ENCODE measurements around the gene LILRB3.

LILRB3 gene

GRCh38 chr19:54257116-54257480 lies 34.3 kb upstream of the LILRB3 start, which contains the start of gene LILRB5:
TSS of gene LILRB5 (minus strand) at chr19:54257273. CDS start at chr19:54257193, 80 bp downstream.
- H3K9ac ChIP-seq (ENCODE audit: low read length), result no peak within 1 kb of the TSS
- WGBS (ENCODE audit: extremely low coverage, insufficient coverage, insufficient read length), result no CpG with 5 or more reads among the region's 9 CpGs
- no peaks in the 10 kb centered on the region for H3K9me3 ChIP-seq (ENCODE audit: insufficient read depth, low read depth, low read length)
- H3K4ac ChIP-seq (ENCODE audit: low read depth, low read length), result no peak within 1 kb of the TSS
- no peak within 1 kb of the TSS for H3K14ac ChIP-seq (ENCODE audit: low read length)
- peaks cover 0 to 8% of the 10 kb centered on the region in 2 experiments for H3K4me1 ChIP-seq (ENCODE audit: control insufficient read depth in 1 of 2, insufficient read depth in 2 of 2, low read length in 2 of 2)
- H4K12ac ChIP-seq (ENCODE audit: low read depth, low read length), result no peak within 1 kb of the TSS
- DNase-seq, result no peak
- H2AK5ac ChIP-seq (ENCODE audit: low read length), result no peak within 1 kb of the TSS
- no peaks in the 10 kb centered on the region for H3K36me3 ChIP-seq (ENCODE audit: control insufficient read depth in 1 of 2, insufficient read depth in 2 of 2, low read length in 2 of 2)
- H4K91ac ChIP-seq (ENCODE audit: low read depth, low read length), result no peak within 1 kb of the TSS
- no peak within 1 kb of the TSS for H3K27ac ChIP-seq (ENCODE audit: low read depth, low read length)
- no peak within 1 kb of the TSS for H3K4me2 ChIP-seq (ENCODE audit: low read length)
- no peak within 1 kb of the TSS for H3K4me3 ChIP-seq (ENCODE audit: low read depth, low read length)
- H2BK5ac ChIP-seq (ENCODE audit: low read depth, low read length, poor library complexity), result no peak within 1 kb of the TSS
- H2BK12ac ChIP-seq (ENCODE audit: low read length), result no peak within 1 kb of the TSS
- H2BK120ac ChIP-seq (ENCODE audit: insufficient read depth, low read length, poor library complexity), result no peak within 1 kb of the TSS
- H3K18ac ChIP-seq (ENCODE audit: low read length), result no peak within 1 kb of the TSS
- H4K8ac ChIP-seq (ENCODE audit: low read depth, low read length), result no peak within 1 kb of the TSS
- peaks cover 3% of the 10 kb centered on the region for H3K27me3 ChIP-seq (ENCODE audit: insufficient read depth, low read length)
- no peak within 1 kb of the TSS for H2AFZ ChIP-seq (ENCODE audit: insufficient read depth, low read length, poor library complexity)
- no peaks in the 10 kb centered on the region for H3K79me2 ChIP-seq (ENCODE audit: control insufficient read depth, insufficient read depth, low read length, poor library complexity)
- no peaks in the 10 kb centered on the region for H3K79me1 ChIP-seq (ENCODE audit: low read length)
- H3K23ac ChIP-seq (ENCODE audit: low read length), result no peak within 1 kb of the TSS

- Histone ChIP-seq H3K9me3 (ENCODE audit: insufficient read depth, low read depth, low read length) (no peaks in the 10 kb centered on the region), H4K8ac (ENCODE audit: low read depth, low read length) (no peak overlapping the region)
These were observed 33.7 kb upstream of the LILRB3 start for GRCh38 chr19:54256250-54257115.

GRCh38 chr19:54255105-54255775 lies 32.4 kb upstream of the LILRB3 start:
- Histone ChIP-seq H3K4me3 (ENCODE audit: low read depth, low read length) (no peak overlapping the region), H3K79me2 (ENCODE audit: control insufficient read depth, insufficient read depth, low read length, poor library complexity) (no peaks in the 10 kb centered on the region), H3K79me1 (ENCODE audit: low read length) (no peaks in the 10 kb centered on the region), H3K4me2 (ENCODE audit: low read length) (no peak overlapping the region), H3K4me1 (ENCODE audit: control insufficient read depth in 1 of 2, insufficient read depth in 2 of 2, low read length in 2 of 2) (peaks cover 0 to 13% of the 10 kb centered on the region in 2 experiments), H2BK5ac (ENCODE audit: low read depth, low read length, poor library complexity) (no peak overlapping the region), H2AK5ac (ENCODE audit: low read length) (no peak overlapping the region), H2BK12ac (ENCODE audit: low read length) (no peak overlapping the region), H3K18ac (ENCODE audit: low read length) (no peak overlapping the region), H3K4ac (ENCODE audit: low read depth, low read length) (no peak overlapping the region), H4K12ac (ENCODE audit: low read depth, low read length) (no peak overlapping the region), H4K91ac (ENCODE audit: low read depth, low read length) (no peak overlapping the region), H3K9me3 (ENCODE audit: insufficient read depth, low read depth, low read length) (no peaks in the 10 kb centered on the region), H3K27me3 (ENCODE audit: insufficient read depth, low read length) (peaks cover 3% of the 10 kb centered on the region), H3K9ac (ENCODE audit: low read length) (no peak overlapping the region), H2AFZ (ENCODE audit: insufficient read depth, low read length, poor library complexity) (no peak overlapping the region), H3K23ac (ENCODE audit: low read length) (no peak overlapping the region), H2BK120ac (ENCODE audit: insufficient read depth, low read length, poor library complexity) (no peak overlapping the region), H3K36me3 (ENCODE audit: control insufficient read depth in 1 of 2, insufficient read depth in 2 of 2, low read length in 2 of 2) (no peaks in the 10 kb centered on the region), H3K14ac (ENCODE audit: low read length) (no peak overlapping the region), H3K27ac (ENCODE audit: low read depth, low read length) (no peak overlapping the region), H4K8ac (ENCODE audit: low read depth, low read length) (no peak overlapping the region)
- DNase-seq, result no peak
- no CpG with 5 or more reads among the region's 26 CpGs for WGBS (ENCODE audit: extremely low coverage, insufficient coverage, insufficient read length)

More at GRCh38 chr19:54256250-54257115, 33.7 kb upstream of the LILRB3 start:
- Histone ChIP-seq H3K4me3 (ENCODE audit: low read depth, low read length) (no peak overlapping the region), H2BK5ac (ENCODE audit: low read depth, low read length, poor library complexity) (no peak overlapping the region), H2AFZ (ENCODE audit: insufficient read depth, low read length, poor library complexity) (no peak overlapping the region), H3K18ac (ENCODE audit: low read length) (no peak overlapping the region), H2BK12ac (ENCODE audit: low read length) (no peak overlapping the region), H4K91ac (ENCODE audit: low read depth, low read length) (no peak overlapping the region), H2BK120ac (ENCODE audit: insufficient read depth, low read length, poor library complexity) (no peak overlapping the region), H2AK5ac (ENCODE audit: low read length) (no peak overlapping the region), H3K27ac (ENCODE audit: low read depth, low read length) (no peak overlapping the region), H3K9ac (ENCODE audit: low read length) (no peak overlapping the region), H3K79me1 (ENCODE audit: low read length) (no peaks in the 10 kb centered on the region), H3K14ac (ENCODE audit: low read length) (no peak overlapping the region), H3K27me3 (ENCODE audit: insufficient read depth, low read length) (peaks cover 3% of the 10 kb centered on the region), H3K4me1 (ENCODE audit: control insufficient read depth in 1 of 2, insufficient read depth in 2 of 2, low read length in 2 of 2) (peaks cover 0 to 10% of the 10 kb centered on the region in 2 experiments), H3K4ac (ENCODE audit: low read depth, low read length) (no peak overlapping the region), H3K4me2 (ENCODE audit: low read length) (no peak overlapping the region), H3K79me2 (ENCODE audit: control insufficient read depth, insufficient read depth, low read length, poor library complexity) (no peaks in the 10 kb centered on the region), H4K12ac (ENCODE audit: low read depth, low read length) (no peak overlapping the region), H3K36me3 (ENCODE audit: control insufficient read depth in 1 of 2, insufficient read depth in 2 of 2, low read length in 2 of 2) (no peaks in the 10 kb centered on the region), H3K23ac (ENCODE audit: low read length) (no peak overlapping the region)
- no CpG with 5 or more reads among the region's 19 CpGs for WGBS (ENCODE audit: extremely low coverage, insufficient coverage, insufficient read length)
- no peak for DNase-seq

GRCh38 chr19:54254195-54254906 lies 31.5 kb upstream of the LILRB3 start:
- Histone ChIP-seq H2AFZ (ENCODE audit: insufficient read depth, low read length, poor library complexity) (no peak overlapping the region), H4K12ac (ENCODE audit: low read depth, low read length) (no peak overlapping the region), H2BK12ac (ENCODE audit: low read length) (no peak overlapping the region), H3K4me1 (ENCODE audit: control insufficient read depth in 1 of 2, insufficient read depth in 2 of 2, low read length in 2 of 2) (peaks cover 0 to 13% of the 10 kb centered on the region in 2 experiments), H3K18ac (ENCODE audit: low read length) (no peak overlapping the region), H3K23ac (ENCODE audit: low read length) (no peak overlapping the region), H4K91ac (ENCODE audit: low read depth, low read length) (no peak overlapping the region), H3K4me2 (ENCODE audit: low read length) (no peak overlapping the region), H3K27me3 (ENCODE audit: insufficient read depth, low read length) (peaks cover 3% of the 10 kb centered on the region), H2BK5ac (ENCODE audit: low read depth, low read length, poor library complexity) (no peak overlapping the region), H3K27ac (ENCODE audit: low read depth, low read length) (no peak overlapping the region), H3K79me1 (ENCODE audit: low read length) (no peaks in the 10 kb centered on the region), H3K4ac (ENCODE audit: low read depth, low read length) (no peak overlapping the region), H3K36me3 (ENCODE audit: control insufficient read depth in 1 of 2, insufficient read depth in 2 of 2, low read length in 2 of 2) (no peaks in the 10 kb centered on the region), H2AK5ac (ENCODE audit: low read length) (no peak overlapping the region), H3K79me2 (ENCODE audit: control insufficient read depth, insufficient read depth, low read length, poor library complexity) (no peaks in the 10 kb centered on the region), H3K4me3 (ENCODE audit: low read depth, low read length) (no peak overlapping the region), H3K14ac (ENCODE audit: low read length) (no peak overlapping the region), H3K9me3 (ENCODE audit: insufficient read depth, low read depth, low read length) (no peaks in the 10 kb centered on the region), H3K9ac (ENCODE audit: low read length) (no peak overlapping the region), H2BK120ac (ENCODE audit: insufficient read depth, low read length, poor library complexity) (no peak overlapping the region), H4K8ac (ENCODE audit: low read depth, low read length) (no peak overlapping the region)
- WGBS (ENCODE audit: extremely low coverage, insufficient coverage, insufficient read length), result no CpG with 5 or more reads among the region's 17 CpGs
- no peak for DNase-seq

Data from trophoblast cell (in vitro differentiated cells and primary cell).